ENCODE results near the gene CBX7.

GRCh38 chr22:39146256-39147101 lies 6.0 kb downstream of the CBX7 start:
- TF ChIP-seq PKNOX1 (IDR thresholded peaks at IDR 0.05), result no peak
- no peak for TF ChIP-seq POLR2AphosphoS2 (IDR thresholded peaks at IDR 0.05; ENCODE audit: low read length)

Data from K562 (cell line).